ENCODE measurements around the gene RPS24. TPM values are rescaled to one million over a fixed set of nuclear protein-coding genes. Genes with fewer than 3 reads are reported as not detected.
A peak's percentile ranks its signal among the peaks of the same experiment; 100 is the strongest.

RPS24 gene
- total RNA-seq, 1 donor from 2014 or later: 1,836 TPM

GRCh38 chr10:78029269-78030226 is 4.1 kb upstream of the RPS24 start, which contains the start of gene POLR3A:
Gene POLR3A, minus strand, starts transcription at chr10:78029515. Its CDS starts 108 bp downstream, at chr10:78029407.
- DNase-seq (ENCODE audit: extremely low spot score, unreplicated experiment): peak; percentile 95
- Mint-ChIP-seq H3K4me1 (ENCODE audit: unreplicated experiment) (peaks cover 23% of the 10 kb centered on the region), H3K27me3 (no peaks in the 10 kb centered on the region), H3K9me3 (peaks cover 6% of the 10 kb centered on the region), H3K27ac (peak within 1 kb of the TSS; percentile 92), H3K4me3 (peak within 1 kb of the TSS; percentile 99), H3K36me3 (peaks cover 27% of the 10 kb centered on the region)
- TF ChIP-seq, protein P1, sequence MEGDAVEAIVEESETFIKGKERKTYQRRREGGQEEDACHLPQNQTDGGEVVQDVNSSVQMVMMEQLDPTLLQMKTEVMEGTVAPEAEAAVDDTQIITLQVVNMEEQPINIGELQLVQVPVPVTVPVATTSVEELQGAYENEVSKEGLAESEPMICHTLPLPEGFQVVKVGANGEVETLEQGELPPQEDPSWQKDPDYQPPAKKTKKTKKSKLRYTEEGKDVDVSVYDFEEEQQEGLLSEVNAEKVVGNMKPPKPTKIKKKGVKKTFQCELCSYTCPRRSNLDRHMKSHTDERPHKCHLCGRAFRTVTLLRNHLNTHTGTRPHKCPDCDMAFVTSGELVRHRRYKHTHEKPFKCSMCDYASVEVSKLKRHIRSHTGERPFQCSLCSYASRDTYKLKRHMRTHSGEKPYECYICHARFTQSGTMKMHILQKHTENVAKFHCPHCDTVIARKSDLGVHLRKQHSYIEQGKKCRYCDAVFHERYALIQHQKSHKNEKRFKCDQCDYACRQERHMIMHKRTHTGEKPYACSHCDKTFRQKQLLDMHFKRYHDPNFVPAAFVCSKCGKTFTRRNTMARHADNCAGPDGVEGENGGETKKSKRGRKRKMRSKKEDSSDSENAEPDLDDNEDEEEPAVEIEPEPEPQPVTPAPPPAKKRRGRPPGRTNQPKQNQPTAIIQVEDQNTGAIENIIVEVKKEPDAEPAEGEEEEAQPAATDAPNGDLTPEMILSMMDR (conservative IDR thresholded peaks at IDR 0.05): peak; percentile 84

DNA sequence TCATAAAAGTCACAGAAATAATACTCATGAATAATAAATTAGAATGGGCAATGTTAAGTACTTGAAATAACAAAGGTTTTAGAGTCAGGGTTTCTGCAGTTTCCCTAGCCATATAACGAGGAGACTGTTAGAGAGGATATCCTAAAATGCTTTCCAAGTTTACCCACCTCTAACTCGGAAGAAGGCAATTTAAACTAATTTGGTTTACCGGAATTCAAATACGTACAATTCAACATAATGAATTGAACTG is 351 bp upstream of the RPS24 start:
- TF ChIP-seq, protein P1 (conservative IDR thresholded peaks at IDR 0.05): no peak
- Mint-ChIP-seq H3K27me3 (no peaks in the 10 kb centered on the region), H3K27ac (peak overlapping the region; percentile 84), H3K9me3 (peaks cover 6% of the 10 kb centered on the region), H3K4me1 (ENCODE audit: unreplicated experiment) (peaks cover 48% of the 10 kb centered on the region), H3K4me3 (peak overlapping the region; percentile 87), H3K36me3 (peaks cover 32% of the 10 kb centered on the region)
- DNase-seq (ENCODE audit: extremely low spot score, unreplicated experiment): no peak

DNA sequence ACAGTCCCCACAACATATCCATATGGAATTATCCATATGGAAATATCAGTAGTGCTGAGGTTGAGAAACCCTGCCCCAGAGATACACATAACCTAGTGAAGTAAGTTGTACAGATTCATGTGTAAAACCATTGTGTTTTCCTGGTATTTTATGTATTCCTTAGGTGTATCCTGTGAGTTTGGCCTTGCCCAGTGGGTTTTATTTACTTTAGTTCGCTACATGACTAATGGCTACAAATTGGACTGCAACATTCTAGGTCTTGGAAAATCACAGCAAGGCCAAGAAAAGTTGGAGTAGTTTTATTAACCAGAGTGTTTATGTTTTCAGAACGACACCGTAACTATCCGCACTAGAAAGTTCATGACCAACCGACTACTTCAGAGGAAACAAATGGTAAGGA is 1.4 kb downstream of the RPS24 start:
- peaks cover 46% of the 10 kb centered on the region for H3K4me1 Mint-ChIP-seq (ENCODE audit: unreplicated experiment)

GRCh38 chr10:78035437-78035836 is 1.8 kb downstream of the RPS24 start:
- H3K27ac Mint-ChIP-seq: no peak overlapping the region
- H3K27me3 Mint-ChIP-seq: no peaks in the 10 kb centered on the region
- no peaks in the 10 kb centered on the region for H3K9me3 Mint-ChIP-seq
- peaks cover 40% of the 10 kb centered on the region for H3K36me3 Mint-ChIP-seq
- TF ChIP-seq, protein P1 (conservative IDR thresholded peaks at IDR 0.05): no peak
- DNase-seq (ENCODE audit: extremely low spot score, unreplicated experiment): no peak
- H3K4me3 Mint-ChIP-seq: peak overlapping the region; percentile 87
- peaks cover 44% of the 10 kb centered on the region for H3K4me1 Mint-ChIP-seq (ENCODE audit: unreplicated experiment)

More for the DNA sequence above, 1.4 kb downstream of the RPS24 start:
- DNase-seq (ENCODE audit: extremely low spot score, unreplicated experiment): no peak
- Mint-ChIP-seq H3K9me3 (peaks cover 1% of the 10 kb centered on the region), H3K27me3 (no peaks in the 10 kb centered on the region), H3K4me3 (peak overlapping the region; percentile 87), H3K27ac (no peak overlapping the region), H3K36me3 (peaks cover 40% of the 10 kb centered on the region)
- TF ChIP-seq, protein P1 (conservative IDR thresholded peaks at IDR 0.05): no peak

GRCh38 chr10:78035933-78036583 is 2.4 kb downstream of the RPS24 start:
- H3K4me1 Mint-ChIP-seq (ENCODE audit: unreplicated experiment): peaks cover 50% of the 10 kb centered on the region
- H3K4me3 Mint-ChIP-seq: peak overlapping the region; percentile 87
- no peak for DNase-seq (ENCODE audit: extremely low spot score, unreplicated experiment)
- TF ChIP-seq, protein P1 (conservative IDR thresholded peaks at IDR 0.05): no peak
- H3K36me3 Mint-ChIP-seq: peaks cover 46% of the 10 kb centered on the region
- no peaks in the 10 kb centered on the region for H3K27me3 Mint-ChIP-seq
- H3K9me3 Mint-ChIP-seq: no peaks in the 10 kb centered on the region
- H3K27ac Mint-ChIP-seq: no peak overlapping the region
